Measurements from ENCODE around the gene SLC12A8. TPM values are rescaled to one million over a fixed set of nuclear protein-coding genes. Genes with fewer than 3 reads are reported as not detected.

The SLC12A8 gene
- total RNA-seq, 4 donors from 2014 or later = 5.4 to 10.5 (median 6.8) TPM

DNA sequence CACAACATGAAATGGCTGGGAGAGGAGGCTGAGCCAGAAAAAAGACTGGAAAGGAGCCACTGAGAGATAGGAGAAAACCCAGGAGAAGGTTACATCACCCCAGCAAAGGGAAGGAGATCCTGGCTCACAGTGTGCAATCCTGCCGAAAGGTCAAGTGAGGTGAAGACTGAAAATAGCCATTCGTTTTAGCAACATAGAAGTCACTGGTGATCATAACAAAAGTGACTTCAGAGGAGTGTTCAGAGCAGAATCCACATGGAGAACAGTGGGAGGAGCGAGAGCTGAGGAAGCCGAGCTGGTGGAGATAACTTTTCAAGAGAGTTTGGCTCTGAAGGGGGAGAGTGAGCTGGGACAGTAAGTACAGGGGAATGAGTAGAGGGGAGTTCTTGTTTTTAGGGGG, 151.4 kb downstream of the SLC12A8 start:
- H3K4me1 ChIP-seq = peaks cover 15 to 41% (median 18%) of the 10 kb centered on the region in 4 donors
- peaks cover 5% of the 10 kb centered on the region for H3K27me3 ChIP-seq
- 55 to 57% methylated on average over 3 to 4 of the region's 4 CpGs for WGBS, 2 donors (ENCODE audit: low coverage in 1 of 2)
- TF ChIP-seq EP300 (IDR thresholded peaks at IDR 0.05; ENCODE audit: low read depth) = peak; percentile 60
- peak; percentile 56 to 77 (median 74) for TF ChIP-seq POLR2AphosphoS5 (IDR thresholded peaks at IDR 0.05)
- TF ChIP-seq, protein P1, sequence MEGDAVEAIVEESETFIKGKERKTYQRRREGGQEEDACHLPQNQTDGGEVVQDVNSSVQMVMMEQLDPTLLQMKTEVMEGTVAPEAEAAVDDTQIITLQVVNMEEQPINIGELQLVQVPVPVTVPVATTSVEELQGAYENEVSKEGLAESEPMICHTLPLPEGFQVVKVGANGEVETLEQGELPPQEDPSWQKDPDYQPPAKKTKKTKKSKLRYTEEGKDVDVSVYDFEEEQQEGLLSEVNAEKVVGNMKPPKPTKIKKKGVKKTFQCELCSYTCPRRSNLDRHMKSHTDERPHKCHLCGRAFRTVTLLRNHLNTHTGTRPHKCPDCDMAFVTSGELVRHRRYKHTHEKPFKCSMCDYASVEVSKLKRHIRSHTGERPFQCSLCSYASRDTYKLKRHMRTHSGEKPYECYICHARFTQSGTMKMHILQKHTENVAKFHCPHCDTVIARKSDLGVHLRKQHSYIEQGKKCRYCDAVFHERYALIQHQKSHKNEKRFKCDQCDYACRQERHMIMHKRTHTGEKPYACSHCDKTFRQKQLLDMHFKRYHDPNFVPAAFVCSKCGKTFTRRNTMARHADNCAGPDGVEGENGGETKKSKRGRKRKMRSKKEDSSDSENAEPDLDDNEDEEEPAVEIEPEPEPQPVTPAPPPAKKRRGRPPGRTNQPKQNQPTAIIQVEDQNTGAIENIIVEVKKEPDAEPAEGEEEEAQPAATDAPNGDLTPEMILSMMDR (IDR thresholded peaks at IDR 0.05) = no peak
- H3K27ac ChIP-seq = peak overlapping the region; percentile 59 to 84 (median 66)
- no peaks in the 10 kb centered on the region for H3K36me3 ChIP-seq
- no peak overlapping the region for H3K4me3 ChIP-seq
- in situ Hi-C loops (cut with MboI; ENCODE audit: low pct_ligation_motif_present in 1 of 4, low pct_unique_long_range_greater_than_20kb in 1 of 4, low sequenced_read_pairs in 3 of 4) (no loop called here), intact Hi-C loops (cut with DNase I; ENCODE audit: low total_unique reads) (no loop called here)
- DNase-seq = no peak
- H3K9me3 ChIP-seq = no peaks in the 10 kb centered on the region

DNA sequence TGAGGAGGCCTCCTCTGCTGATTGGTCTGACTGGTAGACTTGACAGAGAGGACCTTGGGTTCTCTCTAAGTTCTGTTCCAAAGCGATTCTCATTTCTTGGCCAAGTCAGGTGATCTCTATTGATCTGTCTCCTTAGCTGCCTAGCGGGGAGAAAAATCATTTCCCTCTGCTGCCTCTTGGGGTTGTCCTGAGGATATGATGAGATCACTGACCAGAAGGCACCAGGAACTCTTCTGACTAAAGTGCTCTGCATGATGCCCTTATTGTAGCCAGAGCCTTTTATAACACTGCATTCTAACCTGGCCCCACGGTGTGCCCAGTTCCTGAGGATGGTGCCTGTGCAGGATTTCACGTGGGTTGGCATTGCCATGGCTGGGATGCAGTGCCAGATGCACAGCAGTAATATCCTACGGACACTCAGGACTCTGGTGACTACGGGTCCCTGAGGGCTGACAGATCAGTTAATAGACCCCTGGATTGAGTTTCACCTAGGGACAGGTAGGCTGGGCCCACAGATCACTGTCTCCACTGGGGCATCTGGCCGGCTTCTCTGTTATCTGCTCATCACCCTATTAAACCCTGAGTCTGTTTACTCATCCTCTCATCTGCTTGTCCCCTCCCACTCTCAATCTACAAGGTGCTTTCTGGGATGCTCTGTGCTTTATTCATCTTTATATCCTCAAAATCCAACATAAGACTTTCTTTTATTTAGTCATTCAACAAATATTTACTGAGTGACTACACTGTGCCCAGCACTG, 152.9 kb downstream of the SLC12A8 start:
- in situ Hi-C loops (cut with MboI; ENCODE audit: low pct_ligation_motif_present in 1 of 4, low pct_unique_long_range_greater_than_20kb in 1 of 4, low sequenced_read_pairs in 3 of 4) = no loop called here
- Histone ChIP-seq H3K9me3 (no peaks in the 10 kb centered on the region), H3K27ac (peak overlapping the region in 1 of 4 donors; percentile 72), H3K4me3 (no peak overlapping the region), H3K36me3 (no peaks in the 10 kb centered on the region), H3K4me1 (peaks cover 15 to 48% (median 22%) of the 10 kb centered on the region in 4 donors), H3K27me3 (peaks cover 5% of the 10 kb centered on the region)
- DNase-seq = no peak
- intact Hi-C loops (cut with DNase I; ENCODE audit: low total_unique reads) = no loop called here
- TF ChIP-seq EP300 (IDR thresholded peaks at IDR 0.05; ENCODE audit: low read depth) (no peak), POLR2A (IDR thresholded peaks at IDR 0.05) (no peak), POLR2AphosphoS5 (IDR thresholded peaks at IDR 0.05) (no peak)
- TF ChIP-seq, protein P1 (IDR thresholded peaks at IDR 0.05) = no peak
- WGBS, 2 donors (ENCODE audit: low coverage in 1 of 2) = 61 to 81% methylated on average over 2 to 7 of the region's 7 CpGs

- TF ChIP-seq POLR2AphosphoS5 (IDR thresholded peaks at IDR 0.05) (no peak), POLR2A (IDR thresholded peaks at IDR 0.05) (no peak), EP300 (IDR thresholded peaks at IDR 0.05; ENCODE audit: low read depth) (no peak)
- Histone ChIP-seq H3K4me1 (peaks cover 15 to 54% (median 23%) of the 10 kb centered on the region in 4 donors), H3K36me3 (no peaks in the 10 kb centered on the region), H3K4me3 (no peak overlapping the region), H3K27me3 (peaks cover 5% of the 10 kb centered on the region), H3K9me3 (no peaks in the 10 kb centered on the region), H3K27ac (no peak overlapping the region)
- WGBS, 2 donors (ENCODE audit: low coverage in 1 of 2) = 84 to 100% methylated on average over 1 to 3 of the region's 3 CpGs
- DNase-seq = no peak
- intact Hi-C loops (cut with DNase I; ENCODE audit: low total_unique reads) (no loop called here), in situ Hi-C loops (cut with MboI; ENCODE audit: low pct_ligation_motif_present in 1 of 4, low pct_unique_long_range_greater_than_20kb in 1 of 4, low sequenced_read_pairs in 3 of 4) (no loop called here)
Measured at GRCh38 chr3:125058959-125059358, 153.6 kb downstream of the SLC12A8 start.

DNA sequence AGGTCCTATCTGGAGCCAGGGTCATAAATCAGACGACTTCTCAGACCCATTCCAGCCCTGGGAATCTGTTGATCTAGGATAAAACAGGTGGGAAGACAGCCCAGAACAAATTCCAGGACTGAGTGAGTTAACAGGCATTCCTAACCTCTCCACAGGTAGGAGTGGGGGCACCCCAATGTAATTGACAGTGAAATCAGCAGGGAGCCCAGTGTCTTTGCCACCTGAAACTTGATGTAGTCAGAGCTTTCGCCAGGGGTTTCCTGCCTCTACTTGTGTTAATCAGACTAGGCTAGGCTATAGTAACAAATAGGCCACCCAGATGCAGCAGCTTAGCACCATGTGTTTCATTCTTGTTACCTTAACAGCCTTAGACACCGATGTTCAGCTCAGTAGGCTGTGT, 154.0 kb downstream of the SLC12A8 start:
- in situ Hi-C loops (cut with MboI; ENCODE audit: low pct_ligation_motif_present in 1 of 4, low pct_unique_long_range_greater_than_20kb in 1 of 4, low sequenced_read_pairs in 3 of 4) (no loop called here), intact Hi-C loops (cut with DNase I; ENCODE audit: low total_unique reads) (no loop called here)
- Histone ChIP-seq H3K9me3 (no peaks in the 10 kb centered on the region), H3K36me3 (no peaks in the 10 kb centered on the region), H3K4me1 (peaks cover 17 to 58% (median 25%) of the 10 kb centered on the region in 4 donors), H3K27ac (peak overlapping the region in 2 of 4 donors; percentile 17 to 87), H3K4me3 (no peak overlapping the region), H3K27me3 (peaks cover 5% of the 10 kb centered on the region)
- WGBS, 2 donors (ENCODE audit: low coverage in 1 of 2) = 84% methylated on average over 3 of the region's 3 CpGs; no CpG with 5 or more reads in 1 of the 2 donors
- TF ChIP-seq, protein P1 (IDR thresholded peaks at IDR 0.05) = no peak
- no peak for TF ChIP-seq EP300 (IDR thresholded peaks at IDR 0.05; ENCODE audit: low read depth)
- TF ChIP-seq POLR2AphosphoS5 (IDR thresholded peaks at IDR 0.05) = no peak
- TF ChIP-seq POLR2A (IDR thresholded peaks at IDR 0.05) = no peak
- DNase-seq = no peak
